ENCODE results near the gene P2RX6. TPM values are rescaled to one million over a fixed set of nuclear protein-coding genes. Genes with fewer than 3 reads are reported as not detected.

The P2RX6 gene
- total RNA-seq, 1 donor from 2014 or later = 0.18 TPM

GRCh38 chr22:20993304-20994127 is 21.4 kb upstream of the P2RX6 start:
- DNase-seq (ENCODE audit: low spot score) = no peak
- Mint-ChIP-seq H3K4me3 (no peak overlapping the region), H3K4me1 (ENCODE audit: low read depth) (no peaks in the 10 kb centered on the region), H3K27ac (no peak overlapping the region), H3K9me3 (no peaks in the 10 kb centered on the region), H3K36me3 (ENCODE audit: low read depth) (peaks cover 15% of the 10 kb centered on the region), H3K27me3 (ENCODE audit: insufficient read depth) (no peaks in the 10 kb centered on the region)
- intact Hi-C loops (cut with micrococcal nuclease) = no loop called here

- Mint-ChIP-seq H3K27me3 (ENCODE audit: insufficient read depth) (no peaks in the 10 kb centered on the region), H3K4me1 (ENCODE audit: low read depth) (no peaks in the 10 kb centered on the region), H3K27ac (no peak overlapping the region), H3K9me3 (no peaks in the 10 kb centered on the region), H3K4me3 (no peak overlapping the region), H3K36me3 (ENCODE audit: low read depth) (peaks cover 15% of the 10 kb centered on the region)
- DNase-seq (ENCODE audit: low spot score) = no peak
- intact Hi-C loops (cut with micrococcal nuclease) = no loop called here
Measured at GRCh38 chr22:20994128-20994901, 20.6 kb upstream of the P2RX6 start.

- no peak for DNase-seq (ENCODE audit: low spot score)
- Mint-ChIP-seq H3K4me3 (no peak overlapping the region), H3K4me1 (ENCODE audit: low read depth) (no peaks in the 10 kb centered on the region), H3K36me3 (ENCODE audit: low read depth) (peaks cover 15% of the 10 kb centered on the region), H3K27me3 (ENCODE audit: insufficient read depth) (no peaks in the 10 kb centered on the region), H3K9me3 (no peaks in the 10 kb centered on the region), H3K27ac (no peak overlapping the region)
- intact Hi-C loops (cut with micrococcal nuclease) = no loop called here
Measured at GRCh38 chr22:20994902-20995241, 20.1 kb upstream of the P2RX6 start.

DNA sequence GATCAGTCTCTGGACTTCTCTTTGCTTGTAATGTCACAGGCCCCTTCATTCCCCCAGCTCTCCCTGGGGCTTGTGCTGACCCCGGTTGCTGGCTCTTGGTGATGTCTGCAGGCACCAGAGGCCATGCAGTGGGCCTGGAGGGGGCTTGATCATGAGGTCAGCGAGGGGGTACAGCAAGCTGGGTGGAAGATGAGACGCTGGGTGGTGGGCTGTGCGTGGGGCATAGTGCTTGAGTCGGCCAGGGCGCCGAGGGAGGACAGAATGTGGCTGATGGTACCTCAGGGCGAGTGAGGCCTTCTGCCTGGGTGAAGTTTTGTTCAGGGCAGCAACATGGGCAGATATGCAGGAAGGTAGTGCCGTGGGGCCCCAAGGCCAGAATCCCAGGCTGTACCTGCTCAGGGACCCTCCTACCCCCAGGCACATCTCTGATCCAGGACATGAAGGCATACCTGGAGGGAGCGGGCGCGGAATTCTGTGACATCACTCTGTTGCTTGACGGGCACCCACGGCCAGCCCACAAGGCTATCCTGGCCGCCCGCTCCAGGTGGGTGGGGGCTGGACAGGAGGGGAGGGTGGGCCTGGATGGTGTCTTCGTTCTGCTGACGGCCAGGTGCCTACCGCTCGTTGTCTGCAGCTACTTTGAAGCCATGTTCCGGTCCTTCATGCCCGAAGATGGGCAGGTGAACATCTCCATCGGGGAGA is 19.5 kb upstream of the P2RX6 start:
- no peaks in the 10 kb centered on the region for H3K27me3 Mint-ChIP-seq (ENCODE audit: insufficient read depth)
- no peak for DNase-seq (ENCODE audit: low spot score)
- H3K27ac Mint-ChIP-seq = no peak overlapping the region
- H3K36me3 Mint-ChIP-seq (ENCODE audit: low read depth) = peaks cover 13% of the 10 kb centered on the region
- intact Hi-C loops (cut with micrococcal nuclease) = no loop called here
- no peaks in the 10 kb centered on the region for H3K9me3 Mint-ChIP-seq
- H3K4me3 Mint-ChIP-seq = no peak overlapping the region
- no peaks in the 10 kb centered on the region for H3K4me1 Mint-ChIP-seq (ENCODE audit: low read depth)

- no peaks in the 10 kb centered on the region for H3K27me3 Mint-ChIP-seq (ENCODE audit: insufficient read depth)
Measured at GRCh38 chr22:20996031-20996410, 18.9 kb upstream of the P2RX6 start.

GRCh38 chr22:20996598-20997535 is 18.1 kb upstream of the P2RX6 start:
- intact Hi-C loops (cut with micrococcal nuclease) = no loop called here
- DNase-seq (ENCODE audit: low spot score) = no peak
- Mint-ChIP-seq H3K9me3 (no peaks in the 10 kb centered on the region), H3K4me1 (ENCODE audit: low read depth) (no peaks in the 10 kb centered on the region), H3K27ac (no peak overlapping the region), H3K36me3 (ENCODE audit: low read depth) (peaks cover 12% of the 10 kb centered on the region), H3K4me3 (no peak overlapping the region), H3K27me3 (ENCODE audit: insufficient read depth) (no peaks in the 10 kb centered on the region)

More at GRCh38 chr22:20996031-20996410, 18.9 kb upstream of the P2RX6 start:
- peaks cover 10% of the 10 kb centered on the region for H3K36me3 Mint-ChIP-seq (ENCODE audit: low read depth)
- no peak for DNase-seq (ENCODE audit: low spot score)
- no peak overlapping the region for H3K27ac Mint-ChIP-seq
- intact Hi-C loops (cut with micrococcal nuclease) = no loop called here
- H3K4me1 Mint-ChIP-seq (ENCODE audit: low read depth) = no peaks in the 10 kb centered on the region
- no peak overlapping the region for H3K4me3 Mint-ChIP-seq
- no peaks in the 10 kb centered on the region for H3K9me3 Mint-ChIP-seq

GRCh38 chr22:20997536-20998257 is 17.3 kb upstream of the P2RX6 start:
- Mint-ChIP-seq H3K4me1 (ENCODE audit: low read depth) (no peaks in the 10 kb centered on the region), H3K9me3 (no peaks in the 10 kb centered on the region), H3K27me3 (ENCODE audit: insufficient read depth) (no peaks in the 10 kb centered on the region), H3K27ac (no peak overlapping the region), H3K36me3 (ENCODE audit: low read depth) (peaks cover 10% of the 10 kb centered on the region), H3K4me3 (no peak overlapping the region)
- DNase-seq (ENCODE audit: low spot score) = no peak
- intact Hi-C loops (cut with micrococcal nuclease) = no loop called here

GRCh38 chr22:20998411-20999336 is 16.3 kb upstream of the P2RX6 start:
- peaks cover 10% of the 10 kb centered on the region for H3K36me3 Mint-ChIP-seq (ENCODE audit: low read depth)
- H3K9me3 Mint-ChIP-seq = no peaks in the 10 kb centered on the region
- intact Hi-C loops (cut with micrococcal nuclease) = no loop called here
- H3K27ac Mint-ChIP-seq = no peak overlapping the region
- no peaks in the 10 kb centered on the region for H3K27me3 Mint-ChIP-seq (ENCODE audit: insufficient read depth)
- no peak overlapping the region for H3K4me3 Mint-ChIP-seq
- DNase-seq (ENCODE audit: low spot score) = no peak
- peaks cover 8% of the 10 kb centered on the region for H3K4me1 Mint-ChIP-seq (ENCODE audit: low read depth)

GRCh38 chr22:20999350-21000206 is 15.4 kb upstream of the P2RX6 start:
- no peaks in the 10 kb centered on the region for H3K27me3 Mint-ChIP-seq (ENCODE audit: insufficient read depth)
- intact Hi-C loops (cut with micrococcal nuclease) = loop anchor here (5.0 to 10.0 kb wide), 5 partner anchors 37 to 885 kb away; partner anchors contain the start of genes DGCR6L, MED15, RANBP1 and SDF2L1
- DNase-seq (ENCODE audit: low spot score) = no peak
- H3K4me3 Mint-ChIP-seq = peak overlapping the region; percentile 89
- peaks cover 10% of the 10 kb centered on the region for H3K36me3 Mint-ChIP-seq (ENCODE audit: low read depth)
- no peak overlapping the region for H3K27ac Mint-ChIP-seq
- no peaks in the 10 kb centered on the region for H3K9me3 Mint-ChIP-seq
- peaks cover 8% of the 10 kb centered on the region for H3K4me1 Mint-ChIP-seq (ENCODE audit: low read depth)

DNA sequence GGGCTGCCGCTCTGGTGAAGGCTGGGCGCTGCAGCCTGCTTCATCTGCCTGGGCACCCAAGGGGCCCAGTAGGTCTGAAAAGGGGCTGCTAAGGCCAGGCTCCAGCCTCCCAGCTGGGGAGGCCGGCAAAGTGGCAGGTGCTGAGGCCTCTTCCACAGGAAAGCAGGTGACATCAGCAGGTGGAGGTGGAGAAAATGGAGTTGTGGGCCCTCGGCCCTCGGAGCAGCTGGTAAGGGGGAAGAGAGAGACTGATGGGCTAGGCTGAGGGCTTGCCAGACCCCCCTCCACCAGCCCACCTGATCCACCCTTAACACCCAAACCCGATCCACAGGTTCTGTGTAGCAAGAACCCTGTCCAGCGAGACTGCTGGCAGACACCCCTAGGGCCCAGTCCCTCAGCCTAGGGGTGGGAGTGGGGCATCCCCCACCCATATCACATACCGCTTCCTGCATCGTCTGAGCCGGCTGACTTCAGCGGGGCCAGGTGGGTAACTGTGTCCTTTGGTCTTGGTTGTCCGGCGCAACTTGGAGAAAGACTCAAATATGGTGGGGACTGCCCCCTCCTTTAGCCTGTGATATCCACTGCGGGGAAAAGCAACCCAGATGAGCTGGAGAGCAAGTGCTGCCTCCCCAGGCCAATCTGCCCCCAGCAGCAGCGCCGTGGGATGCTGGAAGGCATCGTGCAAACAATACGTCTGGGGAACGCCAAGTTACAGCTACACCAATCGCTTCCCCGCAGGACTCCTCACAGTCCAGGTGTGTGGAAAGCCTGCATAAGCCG is 14.6 kb upstream of the P2RX6 start:
- Mint-ChIP-seq H3K36me3 (ENCODE audit: low read depth) (peaks cover 8% of the 10 kb centered on the region), H3K4me1 (ENCODE audit: low read depth) (peaks cover 8% of the 10 kb centered on the region), H3K4me3 (peak overlapping the region; percentile 89), H3K27ac (peak overlapping the region; percentile 52), H3K9me3 (no peaks in the 10 kb centered on the region), H3K27me3 (ENCODE audit: insufficient read depth) (no peaks in the 10 kb centered on the region)
- intact Hi-C loops (cut with micrococcal nuclease) = loop anchor here (5.0 to 10.0 kb wide), 5 partner anchors 38 to 886 kb away; partner anchors contain the start of genes DGCR6L, MED15, RANBP1 and SDF2L1
- no peak for DNase-seq (ENCODE audit: low spot score)

Measured in activated T-helper 1 cell treated with anti-CD3 and anti-CD28 coated beads, Interleukin-12 subunit alpha, Interleukin-12 subunit beta, Interleukin-2, Interleukin-4 antibody, amounts not matched to agents 30 ng/mL and 10 ng/mL and 1 ng/mL, durations not matched to agents 14 hours and 24 hours and 36 hours (primary cell).